IPS-18a (cell line): Measurements from ENCODE around the gene DMBX1.
A peak's percentile ranks its signal among the peaks of the same experiment; 100 is the strongest.

Experiments used
- H3K27ac ChIP-seq: one replicate; pipeline ENCODE4 v1.5.1; 2013; ENCODE audit warnings: low read length
- H3K27me3 ChIP-seq: one replicate; pipeline ENCODE4 v1.6.1; 2013; ENCODE audit warnings: mild to moderate bottlenecking, low read length; ENCODE audit not compliant: control insufficient read depth, insufficient read depth
- H3K36me3 ChIP-seq: one replicate; pipeline ENCODE4 v1.6.1; 2013; ENCODE audit warnings: low read depth, low read length; ENCODE audit not compliant: control insufficient read depth
- H3K4me1 ChIP-seq: one replicate; pipeline ENCODE4 v1.6.1; 2013; ENCODE audit warnings: low read depth, low read length; ENCODE audit not compliant: control insufficient read depth
- H3K4me3 ChIP-seq: one replicate; pipeline ENCODE4 v1.5.1; 2013; ENCODE audit warnings: low read length
- H3K9ac ChIP-seq: one replicate; pipeline ENCODE4 v1.6.1; 2013; ENCODE audit warnings: mild to moderate bottlenecking, low read length, moderate library complexity
- H3K9me3 ChIP-seq: one replicate; pipeline ENCODE4 v1.6.1; 2013; ENCODE audit warnings: low read depth, low read length; ENCODE audit not compliant: control insufficient read depth

DMBX1 gene

GRCh38 chr1:46461809-46462448, 27.7 kb upstream of the DMBX1 start:
- Histone ChIP-seq H3K27me3 (peaks cover 69% of the 10 kb centered on the region), H3K9me3 (no peaks in the 10 kb centered on the region), H3K4me3 (no peak overlapping the region), H3K27ac (no peak overlapping the region), H3K4me1 (peaks cover 15% of the 10 kb centered on the region), H3K36me3 (no peaks in the 10 kb centered on the region), H3K9ac (no peak overlapping the region)

- Histone ChIP-seq H3K9ac (no peak overlapping the region), H3K4me1 (peaks cover 19% of the 10 kb centered on the region), H3K27ac (no peak overlapping the region), H3K36me3 (no peaks in the 10 kb centered on the region), H3K9me3 (no peaks in the 10 kb centered on the region), H3K27me3 (peaks cover 90% of the 10 kb centered on the region), H3K4me3 (no peak overlapping the region)
These were observed 25.6 kb upstream of the DMBX1 start for GRCh38 chr1:46464013-46464548.

GRCh38 chr1:46464915-46465314, 24.7 kb upstream of the DMBX1 start:
- Histone ChIP-seq H3K9me3 (no peaks in the 10 kb centered on the region), H3K4me1 (peaks cover 19% of the 10 kb centered on the region), H3K27ac (no peak overlapping the region), H3K27me3 (peaks cover 94% of the 10 kb centered on the region), H3K4me3 (no peak overlapping the region), H3K36me3 (no peaks in the 10 kb centered on the region), H3K9ac (no peak overlapping the region)

GRCh38 chr1:46465981-46466476, 23.6 kb upstream of the DMBX1 start:
- Histone ChIP-seq H3K27me3 (peaks cover 92% of the 10 kb centered on the region), H3K4me1 (peaks cover 19% of the 10 kb centered on the region), H3K4me3 (peak overlapping the region; percentile 52), H3K27ac (no peak overlapping the region), H3K36me3 (no peaks in the 10 kb centered on the region), H3K9ac (no peak overlapping the region), H3K9me3 (no peaks in the 10 kb centered on the region)

- H3K9me3 ChIP-seq = no peaks in the 10 kb centered on the region
- peaks cover 86% of the 10 kb centered on the region for H3K27me3 ChIP-seq
- peak overlapping the region; percentile 52 for H3K4me3 ChIP-seq
- H3K27ac ChIP-seq = no peak overlapping the region
- no peak overlapping the region for H3K9ac ChIP-seq
- H3K36me3 ChIP-seq = no peaks in the 10 kb centered on the region
- peaks cover 15% of the 10 kb centered on the region for H3K4me1 ChIP-seq
These were observed 23.0 kb upstream of the DMBX1 start for GRCh38 chr1:46466477-46467182.

GRCh38 chr1:46467183-46467504, 22.5 kb upstream of the DMBX1 start:
- Histone ChIP-seq H3K27me3 (peaks cover 81% of the 10 kb centered on the region), H3K4me3 (peak overlapping the region; percentile 52), H3K4me1 (peaks cover 12% of the 10 kb centered on the region), H3K9ac (no peak overlapping the region), H3K27ac (no peak overlapping the region), H3K36me3 (no peaks in the 10 kb centered on the region), H3K9me3 (no peaks in the 10 kb centered on the region)

GRCh38 chr1:46469881-46470280, 19.8 kb upstream of the DMBX1 start:
- Histone ChIP-seq H3K27ac (no peak overlapping the region), H3K9me3 (no peaks in the 10 kb centered on the region), H3K4me1 (peaks cover 9% of the 10 kb centered on the region), H3K36me3 (no peaks in the 10 kb centered on the region), H3K4me3 (no peak overlapping the region), H3K27me3 (peaks cover 68% of the 10 kb centered on the region), H3K9ac (no peak overlapping the region)

GRCh38 chr1:46471848-46472492, 17.7 kb upstream of the DMBX1 start:
- Histone ChIP-seq H3K27ac (no peak overlapping the region), H3K27me3 (peaks cover 47% of the 10 kb centered on the region), H3K36me3 (no peaks in the 10 kb centered on the region), H3K9ac (no peak overlapping the region), H3K4me1 (peaks cover 3% of the 10 kb centered on the region), H3K9me3 (no peaks in the 10 kb centered on the region), H3K4me3 (no peak overlapping the region)

GRCh38 chr1:46472498-46473181, 17.0 kb upstream of the DMBX1 start:
- Histone ChIP-seq H3K36me3 (no peaks in the 10 kb centered on the region), H3K27ac (no peak overlapping the region), H3K4me1 (no peaks in the 10 kb centered on the region), H3K9ac (no peak overlapping the region), H3K27me3 (peaks cover 42% of the 10 kb centered on the region), H3K4me3 (no peak overlapping the region), H3K9me3 (no peaks in the 10 kb centered on the region)

GRCh38 chr1:46473991-46474390, 15.6 kb upstream of the DMBX1 start:
- Histone ChIP-seq H3K4me3 (no peak overlapping the region), H3K27ac (no peak overlapping the region), H3K36me3 (no peaks in the 10 kb centered on the region), H3K4me1 (no peaks in the 10 kb centered on the region), H3K9me3 (no peaks in the 10 kb centered on the region), H3K9ac (no peak overlapping the region), H3K27me3 (peaks cover 42% of the 10 kb centered on the region)

- no peaks in the 10 kb centered on the region for H3K9me3 ChIP-seq
- peaks cover 42% of the 10 kb centered on the region for H3K27me3 ChIP-seq
- H3K4me1 ChIP-seq = peaks cover 2% of the 10 kb centered on the region
- H3K4me3 ChIP-seq = no peak overlapping the region
- no peaks in the 10 kb centered on the region for H3K36me3 ChIP-seq
- no peak overlapping the region for H3K9ac ChIP-seq
- no peak overlapping the region for H3K27ac ChIP-seq
These were observed 15.1 kb upstream of the DMBX1 start for GRCh38 chr1:46474570-46474969.
